Esophagus squamous epithelium (tissue), 5 donors: ENCODE data around the gene CFAP157. TPM values are rescaled to one million over a fixed set of nuclear protein-coding genes. Genes with fewer than 3 reads are reported as not detected.

Source experiments
- DNase-seq: peaks from one replicate; lab custom pipeline; 2025; lab: John Stamatoyannopoulos, UW
- H3K27ac ChIP-seq, 4 donors: fragments of 200-600 bp; sonication (generic); one replicate each; pipeline ENCODE4 v1.5.1; 2016 to 2019; ENCODE audit warnings: mild to moderate bottlenecking in 1 of 4
- H3K27me3 ChIP-seq, 4 donors: fragments of 200-600 bp; sonication (generic); 1 replicate in 3 of 4; 2 replicates in 1 of 4; pipeline versions ENCODE4 v1.5.1 to v1.6.0; 2017 to 2021; ENCODE audit warnings: antibody characterized with exemption in 1 of 4
- H3K36me3 ChIP-seq, 3 donors: fragments of 200-600 bp; sonication (generic); one replicate each; pipeline ENCODE4 v1.5.1; 2016 to 2019
- H3K4me1 ChIP-seq, 3 donors: fragments of 200-600 bp; sonication (generic); one replicate each; pipeline ENCODE4 v1.5.1; 2017 to 2019
- H3K4me3 ChIP-seq, 4 donors: fragments of 200-600 bp; sonication (generic); 1 replicate in 3 of 4; 2 replicates in 1 of 4; pipeline ENCODE4 v1.5.1; 2016 to 2019; ENCODE audit warnings: mild to moderate bottlenecking in 2 of 4, moderate library complexity in 1 of 4
- H3K9me3 ChIP-seq, 3 donors: fragments of 200-600 bp; sonication (generic); one replicate each; pipeline ENCODE4 v1.5.1; 2016 to 2019
- POLR2A ChIP-seq, 4 donors: fragments of 450-650 bp; IDR thresholded peaks; one replicate each; pipeline ENCODE4 v1.6.1; 2017; ENCODE audit warnings: antibody characterized with exemption in 4 of 4, mild to moderate bottlenecking in 4 of 4, moderate library complexity in 3 of 4
- WGBS, 2 donors: methylation state at CpG; one replicate each; pipeline ENCODE4 v1.1.5; 2018; 5-methylcytosine and 5-hydroxymethylcytosine counted together
- intact Hi-C: fragments of 100-400 bp; cut with DNase I; formaldehyde crosslinking; loops from one replicate; pipeline ENCODE4 v1.15.0; 2022
- total RNA-seq, 4 donors: library from RNA; depleted of rRNA; stranded (reverse); fragments of >200 nt; gene quantifications; one replicate each; pipeline ENCODE4 v1.1.0, GENCODE V29; 2016
- TF ChIP-seq, protein P1 (sequence below), 6 experiments: fragments of 450-650 bp in 4 of 6; fragments of 200-600 bp in 2 of 6; sonication (generic) in 2 of 6; IDR thresholded peaks; one replicate each; pipeline ENCODE4 v1.5.1; 2016 to 2019; ENCODE audit warnings: antibody characterized with exemption in 6 of 6, mild to moderate bottlenecking in 4 of 6, moderate library complexity in 4 of 6
- donor health status: DM: yes; HTN: yes; CAD: no.

Gene CFAP157
- total RNA-seq, 4 donors from 2014 or later = 0.19 TPM; not detected in 3

- H3K27ac ChIP-seq = no peak overlapping the region
- intact Hi-C loops = no loop called here
- no peak for DNase-seq
- H3K4me1 ChIP-seq = peaks cover 6 to 21% (median 11%) of the 10 kb centered on the region in 3 donors
- H3K4me3 ChIP-seq = no peak overlapping the region
- TF ChIP-seq, protein P1, sequence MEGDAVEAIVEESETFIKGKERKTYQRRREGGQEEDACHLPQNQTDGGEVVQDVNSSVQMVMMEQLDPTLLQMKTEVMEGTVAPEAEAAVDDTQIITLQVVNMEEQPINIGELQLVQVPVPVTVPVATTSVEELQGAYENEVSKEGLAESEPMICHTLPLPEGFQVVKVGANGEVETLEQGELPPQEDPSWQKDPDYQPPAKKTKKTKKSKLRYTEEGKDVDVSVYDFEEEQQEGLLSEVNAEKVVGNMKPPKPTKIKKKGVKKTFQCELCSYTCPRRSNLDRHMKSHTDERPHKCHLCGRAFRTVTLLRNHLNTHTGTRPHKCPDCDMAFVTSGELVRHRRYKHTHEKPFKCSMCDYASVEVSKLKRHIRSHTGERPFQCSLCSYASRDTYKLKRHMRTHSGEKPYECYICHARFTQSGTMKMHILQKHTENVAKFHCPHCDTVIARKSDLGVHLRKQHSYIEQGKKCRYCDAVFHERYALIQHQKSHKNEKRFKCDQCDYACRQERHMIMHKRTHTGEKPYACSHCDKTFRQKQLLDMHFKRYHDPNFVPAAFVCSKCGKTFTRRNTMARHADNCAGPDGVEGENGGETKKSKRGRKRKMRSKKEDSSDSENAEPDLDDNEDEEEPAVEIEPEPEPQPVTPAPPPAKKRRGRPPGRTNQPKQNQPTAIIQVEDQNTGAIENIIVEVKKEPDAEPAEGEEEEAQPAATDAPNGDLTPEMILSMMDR (IDR thresholded peaks at IDR 0.05) = no peak
- no peak for TF ChIP-seq POLR2A (IDR thresholded peaks at IDR 0.05)
- H3K9me3 ChIP-seq = no peaks in the 10 kb centered on the region
- no peaks in the 10 kb centered on the region for H3K36me3 ChIP-seq
- WGBS, 2 donors = 84 to 97% methylated on average over 6 to 9 of the region's 10 CpGs
- no peaks in the 10 kb centered on the region for H3K27me3 ChIP-seq
Measured at GRCh38 chr9:127710204-127710783, 3.5 kb downstream of the CFAP157 start.

- TF ChIP-seq, protein P1 (IDR thresholded peaks at IDR 0.05) = no peak
- no peak for TF ChIP-seq POLR2A (IDR thresholded peaks at IDR 0.05)
- no peaks in the 10 kb centered on the region for H3K36me3 ChIP-seq
- H3K9me3 ChIP-seq = no peaks in the 10 kb centered on the region
- H3K27me3 ChIP-seq = no peaks in the 10 kb centered on the region
- intact Hi-C loops = no loop called here
- no peak overlapping the region for H3K27ac ChIP-seq
- WGBS, 2 donors = 47 to 61% methylated on average over 3 to 9 of the region's 9 CpGs
- H3K4me1 ChIP-seq = peaks cover 10 to 26% (median 11%) of the 10 kb centered on the region in 3 donors
- H3K4me3 ChIP-seq = no peak overlapping the region
- DNase-seq = no peak
Measured at GRCh38 chr9:127711226-127711701, 4.5 kb downstream of the CFAP157 start.

GRCh38 chr9:127711831-127712274 lies 5.1 kb downstream of the CFAP157 start:
- Histone ChIP-seq H3K4me1 (peaks cover 11 to 26% (median 11%) of the 10 kb centered on the region in 3 donors), H3K9me3 (no peaks in the 10 kb centered on the region), H3K4me3 (no peak overlapping the region), H3K36me3 (no peaks in the 10 kb centered on the region), H3K27ac (no peak overlapping the region), H3K27me3 (no peaks in the 10 kb centered on the region)
- WGBS, 2 donors = 88 to 100% methylated on average over 1 to 8 of the region's 11 CpGs
- intact Hi-C loops = no loop called here
- TF ChIP-seq, protein P1 (IDR thresholded peaks at IDR 0.05) = no peak
- no peak for TF ChIP-seq POLR2A (IDR thresholded peaks at IDR 0.05)
- DNase-seq = no peak

DNA sequence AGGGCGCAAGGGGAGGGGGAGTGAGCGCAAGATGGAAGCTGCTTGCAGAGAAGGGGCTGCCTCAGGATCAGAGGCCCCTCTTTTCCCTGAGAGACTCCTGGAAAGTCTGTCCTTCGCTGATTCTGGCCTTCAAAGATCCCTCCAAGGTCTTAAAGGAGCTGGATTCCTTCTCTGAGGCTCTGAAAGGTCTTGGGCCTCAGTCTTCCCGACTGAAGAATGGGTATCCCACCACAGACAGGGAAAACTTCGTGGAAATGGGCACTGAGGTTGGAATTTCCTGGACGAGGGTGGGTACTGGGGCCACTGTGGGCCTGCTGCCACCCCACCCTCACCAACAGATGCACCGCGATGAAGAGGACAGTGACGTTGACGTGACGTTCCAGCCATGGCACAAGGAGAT lies 5.6 kb downstream of the CFAP157 start:
- H3K36me3 ChIP-seq = no peaks in the 10 kb centered on the region
- no peak overlapping the region for H3K27ac ChIP-seq
- no peak for DNase-seq
- intact Hi-C loops = no loop called here
- H3K4me3 ChIP-seq = no peak overlapping the region
- H3K27me3 ChIP-seq = no peaks in the 10 kb centered on the region
- no peaks in the 10 kb centered on the region for H3K9me3 ChIP-seq
- TF ChIP-seq, protein P1 (IDR thresholded peaks at IDR 0.05) = no peak
- TF ChIP-seq POLR2A (IDR thresholded peaks at IDR 0.05) = no peak
- 60 to 90% methylated on average over 1 to 7 of the region's 11 CpGs for WGBS, 2 donors
- peaks cover 11 to 23% (median 11%) of the 10 kb centered on the region in 3 donors for H3K4me1 ChIP-seq

DNA sequence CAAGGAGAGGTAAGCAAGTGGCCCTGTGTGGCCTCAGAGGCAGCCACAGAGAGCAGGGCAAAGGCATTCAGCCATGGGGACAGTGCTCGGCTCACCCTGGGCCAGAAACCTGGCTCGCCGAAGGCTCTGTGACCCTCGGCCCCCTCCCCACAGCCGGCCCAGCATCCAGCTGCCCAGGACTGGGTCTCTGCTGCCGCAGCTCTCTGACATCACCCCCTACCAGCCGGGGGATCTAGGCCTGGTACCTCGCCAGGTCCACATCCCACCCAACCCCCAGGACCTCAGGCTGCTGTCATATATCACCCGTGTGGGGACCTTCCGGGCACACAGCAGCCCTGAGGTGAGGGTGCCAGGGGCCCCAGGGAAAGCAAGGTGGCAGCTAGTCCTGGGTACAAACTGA lies 6.1 kb downstream of the CFAP157 start:
- WGBS, 2 donors = no CpG with 5 or more reads among the region's 10 CpGs

More for the DNA sequence above, 6.1 kb downstream of the CFAP157 start:
- H3K9me3 ChIP-seq = no peaks in the 10 kb centered on the region
- H3K36me3 ChIP-seq = no peaks in the 10 kb centered on the region
- TF ChIP-seq POLR2A (IDR thresholded peaks at IDR 0.05) = no peak
- no peak overlapping the region for H3K4me3 ChIP-seq
- no peak for DNase-seq
- intact Hi-C loops = no loop called here
- H3K27me3 ChIP-seq = no peaks in the 10 kb centered on the region
- no peak overlapping the region for H3K27ac ChIP-seq
- H3K4me1 ChIP-seq = peaks cover 11 to 23% (median 11%) of the 10 kb centered on the region in 3 donors
